H1 (cell line): ENCODE results near the gene TCF21. TPM values are rescaled to one million over a fixed set of nuclear protein-coding genes. Genes with fewer than 3 reads are reported as not detected.

Experiments
- CHD7 ChIP-seq: fragments of 300-600 bp; sonication (generic); IDR thresholded peaks from 2 replicates; pipeline ENCODE4 v1.7.1; 2012; ENCODE audit warnings: low read length, moderate library complexity, mild to moderate bottlenecking, inconsistent platforms; ENCODE audit not compliant: insufficient replicate concordance
- EZH2 ChIP-seq: fragments of 200-600 bp; sonication (generic); IDR thresholded peaks from 2 replicates; pipeline ENCODE4 v1.7.1; 2012; ENCODE audit warnings: low read depth, mild to moderate bottlenecking, moderate library complexity, low read length, inconsistent platforms; ENCODE audit not compliant: severe bottlenecking
- GTF2F1 ChIP-seq: IDR thresholded peaks from 2 replicates; pipeline ENCODE4 v1.6.1; 2012; ENCODE audit warnings: low read depth, low read length, improper control_type of control experiment, borderline replicate concordance
- HDAC2 ChIP-seq, 2 experiments: fragments of 300-600 bp in 1 of 2; sonication (generic) in 1 of 2; IDR thresholded peaks; 2 replicates each; pipeline ENCODE4 v1.6.1; 2011 to 2012; ENCODE audit warnings: low read depth in 2 of 2, low read length in 2 of 2, mild to moderate bottlenecking in 2 of 2, moderate library complexity in 2 of 2, borderline replicate concordance in 1 of 2, inconsistent platforms in 1 of 2
- KDM1A ChIP-seq: fragments of 200-600, 300-600 bp; sonication (generic); IDR thresholded peaks from 2 replicates; pipeline ENCODE4 v1.7.1; 2016; ENCODE audit warnings: mild to moderate bottlenecking, low read length, borderline replicate concordance
- KDM4A ChIP-seq: IDR thresholded peaks from one replicate; pipeline ENCODE4 v1.7.1; 2012; ENCODE audit warnings: low read depth, mild to moderate bottlenecking, moderate library complexity, low read length, inconsistent platforms; ENCODE audit not compliant: severe bottlenecking
- SIX5 ChIP-seq: IDR thresholded peaks from 2 replicates; pipeline ENCODE4 v1.6.1; 2011; ENCODE audit warnings: mild to moderate bottlenecking, low read depth, low read length
- YY1 ChIP-seq: IDR thresholded peaks from 2 replicates; pipeline ENCODE4 v1.6.1; 2011; ENCODE audit warnings: low read depth, mild to moderate bottlenecking, low read length
- polyA plus RNA-seq, 7 experiments: library from polyadenylated mRNA; depleted of rRNA in 3 of 7; stranded (reverse) in 5 of 7; unstranded in 2 of 7; fragments of >200 nt in 5 of 7; fragments of 200-250 nt in 2 of 7; gene quantifications; 1 replicate in 5 of 7; 2 replicates in 1 of 7; 4 replicates in 1 of 7; pipeline versions ENCODE4 v1.2.1 to v1.2.3, GENCODE V29; 2011 to 2013; ENCODE audit warnings: missing spikeins in 2 of 7, mixed read lengths in 2 of 7
- total RNA-seq: library from RNA; stranded (reverse); fragmentation: NEBNext Ultra II Directional; extraction: Animal tissue kit (Norgen Biotek cat#: 25700); gene quantifications from 2 replicates; pipeline ENCODE4 v1.2.1, GENCODE V29; 2021

The TCF21 gene
- total and polyA plus RNA-seq, 2 of the 8 experiments (the other 6 are each of a cell fraction or from before 2014, with no cell fraction given) = 0.05 to 0.09 TPM

DNA sequence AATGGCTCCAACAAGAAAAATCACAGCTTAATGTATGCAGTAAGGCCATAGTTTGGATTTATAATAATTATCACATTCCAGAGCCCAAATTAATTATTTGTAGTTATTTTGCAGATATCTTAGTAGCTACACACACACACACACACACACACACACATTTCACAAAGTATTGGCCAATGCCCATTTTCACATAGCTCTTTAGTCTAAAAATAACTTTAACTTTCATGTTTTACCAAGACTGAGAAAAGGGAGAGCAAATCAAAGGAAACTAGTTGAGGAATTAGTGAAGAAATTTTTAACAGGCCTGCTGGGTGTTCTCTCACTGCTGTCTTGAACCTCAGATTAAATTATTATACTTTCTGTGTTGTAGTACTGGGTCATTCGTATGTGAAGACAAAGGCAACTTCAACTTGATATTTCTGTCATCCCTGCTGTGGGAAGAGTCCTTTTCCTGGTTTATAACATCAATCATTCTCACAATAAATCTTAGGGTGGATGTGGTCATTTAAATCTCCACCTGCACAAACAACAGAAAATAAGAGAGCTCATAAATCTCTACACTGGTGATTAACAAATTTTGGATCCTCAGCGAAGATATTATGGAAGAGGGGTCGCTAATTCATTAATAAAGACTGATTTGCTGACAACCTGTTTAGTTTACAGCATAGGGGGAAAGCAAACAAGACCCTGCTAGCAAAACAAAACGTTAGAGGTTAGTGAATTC is 1.6 kb upstream of the TCF21 start (continued):
- TF ChIP-seq CHD7 = no peak
- no peak for TF ChIP-seq HDAC2 (IDR thresholded peaks at IDR 0.05; ENCODE audit: borderline replicate concordance in 1 of 2, low read depth in 2 of 2, low read length in 2 of 2)
- no peak for TF ChIP-seq GTF2F1
- no peak for TF ChIP-seq SIX5
- TF ChIP-seq KDM4A = no peak
- TF ChIP-seq YY1 = no peak
- no peak for TF ChIP-seq KDM1A
- no peak for TF ChIP-seq EZH2
